ENCODE measurements around the gene FERMT1. TPM values are rescaled to one million over a fixed set of nuclear protein-coding genes. Genes with fewer than 3 reads are reported as not detected.
A peak's percentile ranks its signal among the peaks of the same experiment; 100 is the strongest.

The FERMT1 gene, protein sequence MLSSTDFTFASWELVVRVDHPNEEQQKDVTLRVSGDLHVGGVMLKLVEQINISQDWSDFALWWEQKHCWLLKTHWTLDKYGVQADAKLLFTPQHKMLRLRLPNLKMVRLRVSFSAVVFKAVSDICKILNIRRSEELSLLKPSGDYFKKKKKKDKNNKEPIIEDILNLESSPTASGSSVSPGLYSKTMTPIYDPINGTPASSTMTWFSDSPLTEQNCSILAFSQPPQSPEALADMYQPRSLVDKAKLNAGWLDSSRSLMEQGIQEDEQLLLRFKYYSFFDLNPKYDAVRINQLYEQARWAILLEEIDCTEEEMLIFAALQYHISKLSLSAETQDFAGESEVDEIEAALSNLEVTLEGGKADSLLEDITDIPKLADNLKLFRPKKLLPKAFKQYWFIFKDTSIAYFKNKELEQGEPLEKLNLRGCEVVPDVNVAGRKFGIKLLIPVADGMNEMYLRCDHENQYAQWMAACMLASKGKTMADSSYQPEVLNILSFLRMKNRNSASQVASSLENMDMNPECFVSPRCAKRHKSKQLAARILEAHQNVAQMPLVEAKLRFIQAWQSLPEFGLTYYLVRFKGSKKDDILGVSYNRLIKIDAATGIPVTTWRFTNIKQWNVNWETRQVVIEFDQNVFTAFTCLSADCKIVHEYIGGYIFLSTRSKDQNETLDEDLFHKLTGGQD
- under 1 TPM; 0.34 to 0.37 TPM for total RNA-seq

DNA sequence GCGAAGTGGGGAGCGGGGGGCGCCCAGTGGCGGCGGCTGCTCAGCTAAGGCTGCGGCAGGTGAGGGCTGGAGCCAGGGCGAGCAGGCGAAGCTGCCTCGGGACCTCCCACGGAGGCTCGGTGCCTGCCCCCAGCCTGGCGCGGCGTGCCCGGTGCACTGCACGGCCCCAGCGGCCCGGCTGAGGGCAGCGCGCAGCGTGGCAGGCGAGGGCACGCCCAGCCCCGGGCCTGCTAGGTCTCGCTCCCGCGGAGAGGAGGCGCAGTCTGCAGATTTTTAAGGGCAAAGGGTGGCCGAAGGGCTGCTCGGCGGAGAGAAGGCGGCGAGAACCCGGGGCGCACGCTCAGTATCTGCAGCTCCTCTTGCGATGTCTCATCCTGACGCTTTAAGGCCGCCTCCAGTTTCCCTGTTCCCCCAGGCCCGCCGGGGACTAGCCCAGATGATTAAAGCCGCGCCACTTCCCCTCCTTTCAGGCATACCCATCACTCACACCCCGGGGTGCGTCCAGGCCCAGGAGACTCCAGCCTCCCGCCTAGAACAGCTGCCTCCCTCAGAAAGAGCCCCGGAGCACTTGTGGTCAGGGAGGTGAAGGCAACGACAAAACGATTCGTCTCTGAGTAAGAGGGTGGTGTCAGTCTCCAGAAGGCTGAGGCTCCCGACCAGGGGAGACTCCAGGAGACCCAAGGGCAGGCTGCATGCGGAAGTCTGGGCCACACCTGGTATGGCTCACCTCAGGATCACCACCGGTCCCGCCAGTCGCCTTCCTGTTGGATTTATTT lies at the start of gene FERMT1:
FERMT1 (minus strand) TSS at position 158 of the 776 bp plus-strand sequence. CDS start 3,476 bp downstream, outside the sequence.
- Mint-ChIP-seq H3K27ac (no peak within 1 kb of the TSS), H3K4me1 (ENCODE audit: low read depth) (peaks cover 8% of the 10 kb centered on the region), H3K9me3 (no peaks in the 10 kb centered on the region), H3K36me3 (ENCODE audit: insufficient read depth in 2 of 2) (no peaks in the 10 kb centered on the region), H3K4me3 (peak within 1 kb of the TSS; percentile 78 to 85), H3K27me3 (ENCODE audit: low read depth) (peaks cover 50% of the 10 kb centered on the region)
- DNase-seq (peak; percentile 37 to 45), ATAC-seq (replicated peaks in 1 of 2) (peak; percentile 84 to 93)

DNA sequence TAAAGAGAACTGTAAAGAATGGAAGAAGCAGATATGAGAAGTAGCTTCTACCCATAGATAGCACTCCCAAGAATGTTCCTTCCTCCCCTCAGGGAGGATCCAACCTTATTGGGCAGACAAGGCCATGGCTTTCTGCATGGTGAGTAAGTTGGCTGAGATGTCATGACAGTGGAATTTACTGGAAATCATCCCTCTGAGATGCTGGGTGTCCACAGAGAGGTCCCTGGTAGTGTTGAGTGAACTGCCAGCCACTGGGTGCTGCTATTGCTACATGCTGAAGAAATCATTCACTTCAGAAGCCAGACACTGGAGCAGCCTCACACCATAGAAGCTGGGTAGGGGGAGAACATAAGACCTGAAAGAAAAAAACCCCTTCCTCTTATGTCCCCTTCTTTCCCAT lies 46.4 kb upstream of the FERMT1 start:
- peaks cover 1 to 2% of the 10 kb centered on the region in 2 donors for H3K9me3 Mint-ChIP-seq
- no peaks in the 10 kb centered on the region for H3K36me3 Mint-ChIP-seq (ENCODE audit: insufficient read depth in 2 of 2)
- H3K4me1 Mint-ChIP-seq (ENCODE audit: low read depth) = no peaks in the 10 kb centered on the region
- H3K27ac Mint-ChIP-seq = no peak overlapping the region
- no peak for ATAC-seq (replicated peaks in 1 of 2)
- DNase-seq = no peak
- no peak overlapping the region for H3K4me3 Mint-ChIP-seq
- H3K27me3 Mint-ChIP-seq (ENCODE audit: low read depth) = no peaks in the 10 kb centered on the region

DNA sequence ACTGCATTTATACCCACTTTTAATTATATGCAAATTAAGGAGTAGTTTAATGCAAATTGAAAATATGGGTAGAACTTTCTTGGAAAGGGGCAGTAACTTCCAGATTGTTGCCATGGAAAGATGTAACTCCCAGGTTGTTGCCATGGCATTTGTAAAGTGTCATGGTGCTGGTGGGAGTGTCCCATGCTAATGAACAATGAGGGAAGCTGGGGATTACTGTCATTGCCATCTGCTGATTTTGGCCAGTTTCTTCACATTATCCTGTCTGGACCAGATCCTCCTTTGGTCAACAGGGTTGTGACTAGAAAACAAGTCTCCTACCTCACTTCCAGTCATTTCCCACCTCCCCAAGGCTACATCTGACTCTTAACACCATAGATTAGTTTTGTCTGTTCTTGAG lies 45.4 kb upstream of the FERMT1 start:
- H3K4me3 Mint-ChIP-seq = no peak overlapping the region
- DNase-seq (no peak), ATAC-seq (replicated peaks in 1 of 2) (no peak)
- H3K27me3 Mint-ChIP-seq (ENCODE audit: low read depth) = no peaks in the 10 kb centered on the region
- no peaks in the 10 kb centered on the region for H3K4me1 Mint-ChIP-seq (ENCODE audit: low read depth)
- no peaks in the 10 kb centered on the region for H3K36me3 Mint-ChIP-seq (ENCODE audit: insufficient read depth in 2 of 2)
- H3K9me3 Mint-ChIP-seq = peaks cover 1 to 2% of the 10 kb centered on the region in 2 donors
- no peak overlapping the region for H3K27ac Mint-ChIP-seq

DNA sequence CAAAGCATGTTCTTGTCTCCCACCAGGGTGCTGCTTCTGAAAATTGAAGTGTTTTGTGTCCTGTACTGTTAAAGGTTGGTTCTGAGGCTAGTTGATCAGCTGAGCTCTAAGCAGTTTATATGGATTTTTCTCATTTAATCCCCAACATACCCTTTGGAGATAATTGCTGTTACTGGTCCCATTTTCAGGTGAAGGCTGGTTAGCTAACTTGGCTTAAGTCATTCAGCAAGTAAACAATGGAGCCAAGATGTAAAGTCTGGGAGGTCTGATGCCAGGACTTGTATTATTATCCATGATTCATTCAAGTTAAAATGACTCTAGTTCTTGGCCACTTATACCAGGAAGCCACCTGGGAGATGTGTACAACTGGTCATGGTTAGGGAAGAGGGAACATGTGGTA lies 42.5 kb upstream of the FERMT1 start:
- H3K4me1 Mint-ChIP-seq (ENCODE audit: low read depth) = no peaks in the 10 kb centered on the region
- ATAC-seq (replicated peaks in 1 of 2) (no peak), DNase-seq (no peak)
- no peaks in the 10 kb centered on the region for H3K36me3 Mint-ChIP-seq (ENCODE audit: insufficient read depth in 2 of 2)
- no peaks in the 10 kb centered on the region for H3K27me3 Mint-ChIP-seq (ENCODE audit: low read depth)
- H3K27ac Mint-ChIP-seq = no peak overlapping the region
- no peak overlapping the region for H3K4me3 Mint-ChIP-seq
- peaks cover 0 to 1% of the 10 kb centered on the region in 2 donors for H3K9me3 Mint-ChIP-seq

DNA sequence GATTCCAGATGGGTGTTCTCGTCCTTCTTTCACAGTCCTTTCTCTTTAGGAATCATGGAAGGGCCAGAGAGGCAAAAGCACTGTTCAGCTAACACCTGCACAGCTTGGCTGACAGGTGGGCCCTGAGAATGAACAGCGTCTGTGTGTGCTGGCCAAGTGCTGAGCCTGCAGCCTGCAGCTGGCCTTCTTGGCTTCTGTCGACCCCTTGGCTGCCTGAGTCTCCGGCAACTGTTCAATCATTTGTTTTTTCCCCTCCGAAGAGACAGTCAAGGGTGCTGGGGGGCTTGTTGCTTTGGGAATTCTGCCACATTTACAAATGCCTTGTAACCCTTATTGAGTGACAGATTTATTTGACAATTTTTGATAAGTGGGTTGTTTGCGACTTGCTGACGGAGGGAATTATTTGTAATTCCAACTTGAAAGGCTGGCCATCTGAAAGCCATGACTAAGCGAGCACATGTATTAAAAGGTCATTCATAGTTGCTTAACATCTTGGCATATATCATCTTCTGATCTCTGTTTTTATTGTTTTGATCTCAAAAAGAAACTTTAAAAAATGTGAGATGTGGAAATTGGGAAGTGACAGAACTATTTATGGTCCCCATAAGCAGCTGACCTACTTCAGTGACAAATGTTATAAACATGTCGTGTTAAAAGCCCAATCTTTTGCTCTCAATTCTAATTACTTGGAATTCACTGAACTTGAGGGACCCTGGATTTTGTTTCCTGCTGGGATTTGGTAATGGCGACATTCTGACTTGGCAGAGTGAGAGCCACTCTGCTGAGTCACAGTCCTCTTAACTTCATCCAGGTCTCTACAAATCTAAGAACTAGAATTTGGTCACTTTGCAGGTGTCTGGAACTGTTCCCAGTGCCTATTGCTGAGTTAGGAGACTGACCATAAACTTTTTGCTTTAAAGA lies 41.9 kb upstream of the FERMT1 start:
- H3K9me3 Mint-ChIP-seq = peaks cover 0 to 1% of the 10 kb centered on the region in 2 donors
- no peak for ATAC-seq (replicated peaks in 1 of 2)
- H3K27me3 Mint-ChIP-seq (ENCODE audit: low read depth) = no peaks in the 10 kb centered on the region
- no peak overlapping the region for H3K4me3 Mint-ChIP-seq
- H3K36me3 Mint-ChIP-seq (ENCODE audit: insufficient read depth in 2 of 2) = no peaks in the 10 kb centered on the region
- H3K4me1 Mint-ChIP-seq (ENCODE audit: low read depth) = no peaks in the 10 kb centered on the region
- no peak overlapping the region for H3K27ac Mint-ChIP-seq
- no peak for DNase-seq

DNA sequence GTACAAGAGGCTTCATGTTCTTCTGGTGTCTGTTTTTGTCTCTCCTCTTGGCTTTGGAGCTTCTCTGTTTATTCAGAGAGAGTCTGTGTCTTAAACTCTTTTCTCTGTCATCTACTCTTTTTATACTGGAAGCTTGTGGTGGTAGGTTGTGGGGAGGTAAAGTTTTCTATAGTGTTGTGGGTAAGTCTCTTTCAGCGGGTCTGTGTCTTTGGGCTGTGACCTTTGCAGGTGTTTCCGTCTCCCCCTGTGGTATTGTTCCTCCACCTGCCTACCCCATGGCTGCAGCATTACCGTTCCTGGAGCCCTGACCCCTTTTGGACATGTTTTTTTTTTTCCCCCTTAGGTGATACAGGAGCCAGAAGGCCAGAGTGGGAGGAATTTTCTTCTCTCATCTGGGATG lies 37.9 kb upstream of the FERMT1 start:
- Mint-ChIP-seq H3K36me3 (ENCODE audit: insufficient read depth in 2 of 2) (peaks cover 4 to 5% of the 10 kb centered on the region in 2 donors), H3K9me3 (peaks cover 6 to 7% of the 10 kb centered on the region in 2 donors), H3K4me3 (no peak overlapping the region), H3K4me1 (ENCODE audit: low read depth) (no peaks in the 10 kb centered on the region), H3K27ac (no peak overlapping the region), H3K27me3 (ENCODE audit: low read depth) (no peaks in the 10 kb centered on the region)
- DNase-seq (no peak), ATAC-seq (replicated peaks in 1 of 2) (no peak)

DNA sequence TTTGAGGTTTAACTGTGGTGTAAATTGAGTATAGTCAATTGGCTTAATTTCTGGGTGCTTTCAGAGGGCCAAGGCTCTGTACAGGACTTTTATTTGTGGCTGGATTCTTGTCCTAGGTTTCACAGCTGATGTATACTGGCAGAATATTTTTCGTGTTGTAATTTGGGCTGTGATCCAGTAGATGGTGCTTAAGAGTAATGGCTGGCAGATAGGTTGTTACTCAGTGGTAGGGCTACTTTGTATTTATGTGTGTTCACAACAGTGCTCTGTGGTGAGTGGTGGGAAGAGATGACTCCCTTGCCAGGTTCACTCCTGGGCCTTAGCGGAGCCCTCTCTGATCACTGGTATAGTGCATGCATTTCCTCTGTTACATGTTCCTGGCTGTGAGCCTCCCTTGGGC lies 34.5 kb upstream of the FERMT1 start:
- no peak overlapping the region for H3K27ac Mint-ChIP-seq

DNA sequence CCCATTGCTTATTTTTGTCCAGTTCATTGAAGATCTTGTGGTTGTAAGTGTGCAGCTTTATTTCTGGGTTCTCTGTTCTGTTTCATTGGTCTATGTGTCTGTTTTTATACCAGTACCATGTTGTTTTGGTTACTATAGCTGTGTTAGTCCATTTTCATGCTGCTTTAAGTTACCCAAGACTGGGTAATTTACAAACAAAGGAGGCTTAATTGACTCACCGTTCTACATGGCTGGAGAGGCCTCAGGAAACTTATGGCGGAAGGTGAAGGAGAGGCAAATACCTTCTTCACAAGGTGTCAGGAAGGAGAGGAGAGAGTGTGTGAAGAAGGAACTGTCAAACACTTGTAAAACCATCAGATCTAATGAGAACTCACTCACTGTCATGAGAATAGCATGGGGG lies 29.9 kb upstream of the FERMT1 start:
- H3K36me3 Mint-ChIP-seq (ENCODE audit: insufficient read depth in 2 of 2) = peaks cover 4 to 5% of the 10 kb centered on the region in 2 donors
- no peaks in the 10 kb centered on the region for H3K4me1 Mint-ChIP-seq (ENCODE audit: low read depth)
- no peak overlapping the region for H3K4me3 Mint-ChIP-seq
- H3K27me3 Mint-ChIP-seq (ENCODE audit: low read depth) = peaks cover 9% of the 10 kb centered on the region
- DNase-seq = no peak
- no peak overlapping the region for H3K27ac Mint-ChIP-seq
- no peak for ATAC-seq (replicated peaks in 1 of 2)
- H3K9me3 Mint-ChIP-seq = peaks cover 10% of the 10 kb centered on the region in 2 donors

More for the DNA sequence above, 34.5 kb upstream of the FERMT1 start:
- Mint-ChIP-seq H3K4me1 (ENCODE audit: low read depth) (no peaks in the 10 kb centered on the region), H3K9me3 (peaks cover 6 to 10% of the 10 kb centered on the region in 2 donors), H3K27me3 (ENCODE audit: low read depth) (no peaks in the 10 kb centered on the region), H3K4me3 (no peak overlapping the region), H3K36me3 (ENCODE audit: insufficient read depth in 2 of 2) (peaks cover 4 to 5% of the 10 kb centered on the region in 2 donors)
- no peak for DNase-seq
- no peak for ATAC-seq (replicated peaks in 1 of 2)

DNA sequence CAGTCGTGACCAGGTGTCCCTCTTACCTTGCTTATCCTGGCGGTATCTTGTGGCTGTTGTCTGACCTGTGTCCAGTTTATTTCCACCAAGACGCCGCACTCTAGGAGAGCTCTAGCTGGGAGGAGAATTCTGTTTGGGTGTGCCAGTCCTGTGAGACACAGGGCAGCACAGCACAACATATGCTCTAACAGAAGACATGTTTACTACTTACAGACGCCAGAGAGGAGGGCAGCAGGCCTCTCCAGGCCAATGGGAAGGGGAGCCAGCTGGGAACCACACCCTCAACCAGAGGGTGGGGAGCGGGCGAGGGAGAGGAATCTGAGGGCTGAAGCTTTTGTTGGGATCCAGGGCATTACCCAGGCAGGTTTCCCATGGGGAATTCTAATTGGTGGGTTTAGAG lies 25.2 kb upstream of the FERMT1 start:
- ATAC-seq (replicated peaks in 1 of 2) (no peak), DNase-seq (no peak)
- Mint-ChIP-seq H3K4me3 (no peak overlapping the region), H3K27ac (no peak overlapping the region), H3K36me3 (ENCODE audit: insufficient read depth in 2 of 2) (no peaks in the 10 kb centered on the region), H3K27me3 (ENCODE audit: low read depth) (peaks cover 15% of the 10 kb centered on the region), H3K9me3 (peaks cover 0 to 4% of the 10 kb centered on the region in 2 donors), H3K4me1 (ENCODE audit: low read depth) (no peaks in the 10 kb centered on the region)

DNA sequence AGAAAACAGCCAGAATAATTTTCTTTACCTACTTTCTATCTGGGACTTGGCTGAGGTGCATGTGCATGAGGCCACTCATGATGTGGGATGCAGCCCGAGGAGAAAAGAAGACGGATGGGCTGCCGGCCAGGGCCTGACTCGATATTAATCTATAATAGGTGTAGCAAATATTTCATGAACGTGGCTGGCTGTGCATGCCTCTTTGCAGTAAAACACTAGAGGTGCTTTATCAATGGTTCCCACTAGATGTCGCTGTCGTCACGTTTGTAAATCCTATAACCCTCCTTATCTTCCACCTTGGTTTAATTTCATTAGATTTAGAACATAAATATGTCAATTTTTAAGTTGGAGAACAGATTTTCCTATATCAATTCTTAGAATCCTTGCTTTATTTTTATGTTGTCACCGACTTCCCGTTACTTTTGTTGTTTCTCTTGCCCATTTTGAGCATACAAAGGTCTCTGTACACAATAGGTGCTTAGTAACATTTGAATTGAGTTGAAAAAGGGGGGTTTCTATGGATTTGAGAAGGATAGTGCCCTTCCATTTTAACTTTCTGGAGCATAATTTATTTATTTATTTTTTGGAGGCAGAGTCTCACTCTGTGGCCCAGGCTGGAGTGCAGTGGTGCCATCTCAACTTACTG lies 19.6 kb upstream of the FERMT1 start:
- H3K36me3 Mint-ChIP-seq (ENCODE audit: insufficient read depth in 2 of 2) = no peaks in the 10 kb centered on the region
- DNase-seq (peak; percentile 40 to 49), ATAC-seq (replicated peaks in 1 of 2) (peak in 1 of 2 donors; percentile 40)
- no peak overlapping the region for H3K27ac Mint-ChIP-seq
- H3K4me1 Mint-ChIP-seq (ENCODE audit: low read depth) = no peaks in the 10 kb centered on the region
- H3K9me3 Mint-ChIP-seq = no peaks in the 10 kb centered on the region
- H3K27me3 Mint-ChIP-seq (ENCODE audit: low read depth) = peaks cover 2% of the 10 kb centered on the region
- no peak overlapping the region for H3K4me3 Mint-ChIP-seq

DNA sequence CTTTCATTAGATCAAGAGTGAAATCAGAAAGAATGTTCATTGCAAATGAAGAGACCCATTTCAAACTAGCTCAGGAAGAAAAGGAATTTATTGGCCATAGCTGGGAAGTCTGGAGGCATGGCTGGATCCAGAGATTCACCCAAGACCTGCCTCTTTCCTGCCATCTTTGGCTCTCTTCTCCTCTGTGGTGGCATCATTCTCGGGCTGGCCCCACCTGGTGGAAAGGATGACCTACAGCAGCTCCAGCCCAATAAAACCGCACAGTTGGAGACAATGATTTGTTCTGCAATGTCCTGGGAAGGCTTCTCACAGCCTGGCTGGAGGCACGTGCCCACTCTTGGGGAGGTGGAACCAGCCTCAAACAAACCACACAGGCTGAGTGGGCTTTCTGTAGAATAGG lies 18.1 kb upstream of the FERMT1 start:
- DNase-seq = no peak
- H3K27me3 Mint-ChIP-seq (ENCODE audit: low read depth) = peaks cover 4% of the 10 kb centered on the region
- H3K9me3 Mint-ChIP-seq = no peaks in the 10 kb centered on the region
- H3K4me3 Mint-ChIP-seq = no peak overlapping the region
- no peaks in the 10 kb centered on the region for H3K36me3 Mint-ChIP-seq (ENCODE audit: insufficient read depth in 2 of 2)
- H3K4me1 Mint-ChIP-seq (ENCODE audit: low read depth) = no peaks in the 10 kb centered on the region
- ATAC-seq (replicated peaks in 1 of 2) = peak in 1 of 2 donors; percentile 25
- H3K27ac Mint-ChIP-seq = no peak overlapping the region

DNA sequence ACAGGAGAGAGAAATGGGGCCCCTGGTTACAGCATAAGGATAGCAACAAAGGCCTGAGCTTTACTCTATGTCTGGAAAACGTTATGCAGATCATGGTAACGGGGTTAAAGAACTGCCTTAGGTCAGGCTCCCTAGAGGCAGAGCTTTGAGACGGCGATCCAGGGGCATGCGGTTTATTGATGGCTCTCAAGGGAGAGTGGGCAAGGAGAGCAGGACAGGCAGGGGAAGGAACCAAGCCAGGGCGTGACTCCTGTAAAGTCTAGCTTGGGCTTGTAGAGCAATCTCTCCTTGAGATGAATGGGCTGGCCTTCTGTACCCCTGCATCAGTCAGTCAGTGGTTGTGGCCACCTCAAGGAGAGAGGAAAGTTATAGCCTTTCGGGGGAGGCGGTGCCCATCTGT lies 12.5 kb upstream of the FERMT1 start:
- Mint-ChIP-seq H3K4me3 (no peak overlapping the region), H3K9me3 (no peaks in the 10 kb centered on the region), H3K4me1 (ENCODE audit: low read depth) (no peaks in the 10 kb centered on the region), H3K27ac (no peak overlapping the region), H3K27me3 (ENCODE audit: low read depth) (peaks cover 20% of the 10 kb centered on the region), H3K36me3 (ENCODE audit: insufficient read depth in 2 of 2) (no peaks in the 10 kb centered on the region)
- DNase-seq (no peak), ATAC-seq (replicated peaks in 1 of 2) (no peak)

Measured in activated T-cell treated with anti-CD3 and anti-CD28 coated beads, Interleukin-2, amount 50 U/mL, for 72 hours (primary cell).